GM12878 (cell line): ENCODE measurements around the gene TRPM1.

Experiments used
- BRCA1 ChIP-seq: IDR thresholded peaks from 2 replicates; pipeline ENCODE4 v1.6.1; 2011; ENCODE audit warnings: low read depth, low read length, improper control_type of control experiment
- CHD4 ChIP-seq: fragments of 200-600 bp; sonication (generic); IDR thresholded peaks from 2 replicates; pipeline ENCODE4 v1.6.1; 2016; ENCODE audit warnings: mild to moderate bottlenecking
- CTCF ChIP-seq, 3 experiments: IDR thresholded peaks in 2 of 3; conservative IDR thresholded peaks in 1 of 3; 2 replicates each; pipeline ENCODE4 v1.5.1; 2011; ENCODE audit warnings: low read depth in 3 of 3, low read length in 3 of 3, mild to moderate bottlenecking in 3 of 3, control low read depth in 2 of 3, moderate library complexity in 2 of 3, inconsistent platforms in 1 of 3, mixed read lengths in 1 of 3; ENCODE audit not compliant: control insufficient read depth in 2 of 3, insufficient read depth in 1 of 3; ENCODE audit errors: extremely low read depth in 1 of 3
- ETV6 ChIP-seq, 2 experiments: fragments of 450-650 bp in 1 of 2; IDR thresholded peaks in 1 of 2; conservative IDR thresholded peaks in 1 of 2; 2 replicates each; pipeline ENCODE4 v1.6.1; 2014; ENCODE audit warnings: antibody characterized with exemption in 1 of 2, borderline replicate concordance in 1 of 2, low read depth in 1 of 2, mild to moderate bottlenecking in 1 of 2, moderate library complexity in 1 of 2
- EZH2 ChIP-seq: IDR thresholded peaks from 2 replicates; pipeline ENCODE4 v1.6.1; 2012; ENCODE audit warnings: low read depth, mild to moderate bottlenecking, control low read depth, inconsistent platforms, low read length, borderline replicate concordance; ENCODE audit not compliant: control insufficient read depth
- MXI1 ChIP-seq: fragments of 150-350 bp; IDR thresholded peaks from 2 replicates; pipeline ENCODE4 v1.6.1; 2011; ENCODE audit warnings: low read depth, mild to moderate bottlenecking, inconsistent platforms, low read length, improper control_type of control experiment
- NFYB ChIP-seq: IDR thresholded peaks from 2 replicates; pipeline ENCODE4 v1.6.1; 2011; ENCODE audit warnings: low read depth, mild to moderate bottlenecking, low read length, improper control_type of control experiment, moderate library complexity; ENCODE audit not compliant: insufficient read depth
- POLR2A ChIP-seq: IDR thresholded peaks from 2 replicates; pipeline ENCODE4 v1.6.1; 2011; ENCODE audit warnings: low read depth, mild to moderate bottlenecking, low read length
- POLR2AphosphoS2 ChIP-seq: IDR thresholded peaks from 2 replicates; pipeline ENCODE4 v1.6.1; 2011; ENCODE audit warnings: low read depth, mild to moderate bottlenecking, low read length, improper control_type of control experiment, moderate library complexity
- POU2F2 ChIP-seq: IDR thresholded peaks from 3 replicates; pipeline ENCODE4 v1.6.1; 2011; ENCODE audit warnings: low read depth, mild to moderate bottlenecking, low read length, borderline replicate concordance
- TAF1 ChIP-seq: IDR thresholded peaks from 2 replicates; pipeline ENCODE4 v1.6.1; 2011; ENCODE audit warnings: mild to moderate bottlenecking, low read depth, low read length, borderline replicate concordance
- USF2 ChIP-seq: IDR thresholded peaks from 2 replicates; pipeline ENCODE4 v1.6.1; 2011; ENCODE audit warnings: low read depth, low read length, improper control_type of control experiment, borderline replicate concordance
- ZBED1 ChIP-seq: IDR thresholded peaks from 2 replicates; pipeline ENCODE4 v1.6.1; 2016; ENCODE audit warnings: borderline replicate concordance
- ZNF217 ChIP-seq: fragments of 450-650 bp; IDR thresholded peaks from 2 replicates; pipeline ENCODE4 v1.6.1; 2017; ENCODE audit warnings: antibody characterized with exemption, mild to moderate bottlenecking

- TF ChIP-seq POLR2A (no peak), MXI1 (no peak), BRCA1 (no peak), TAF1 (no peak), ZBED1 (no peak), EZH2 (no peak), POU2F2 (no peak), CHD4 (no peak), NFYB (no peak), USF2 (no peak), POLR2AphosphoS2 (no peak), CTCF (IDR thresholded peaks at IDR 0.05 in 2 of 3, conservative IDR thresholded peaks at IDR 0.05 in 1 of 3; ENCODE audit: control insufficient read depth in 2 of 3, extremely low read depth in 1 of 3, insufficient read depth in 1 of 3, low read depth in 3 of 3, low read length in 3 of 3) (no peak), ETV6 (conservative IDR thresholded peaks at IDR 0.05 in 1 of 2, IDR thresholded peaks at IDR 0.05 in 1 of 2; ENCODE audit: borderline replicate concordance in 1 of 2, low read depth in 1 of 2) (no peak), ZNF217 (no peak)
These were observed 3.0 kb downstream of the TRPM1 start for GRCh38 chr15:31098491-31098917.
